Adrenal gland (tissue), 12 donors: ENCODE measurements around the gene SLC25A20. TPM values are rescaled to one million over a fixed set of nuclear protein-coding genes. Genes with fewer than 3 reads are reported as not detected.

ENCODE experiments used
- DNase-seq, 7 donors: peaks; one replicate each; pipeline ENCODE4 v3.0.0-alpha.2; 2019 to 2020
- H3K27ac ChIP-seq, 5 donors: fragments of 200-600 bp; sonication (generic) in 4 of 5; 1 replicate in 3 of 5; 2 replicates in 2 of 5; pipeline versions ENCODE4 v1.5.1 to v1.8.0; 2016 to 2020; ENCODE audit warnings: mild to moderate bottlenecking in 1 of 5
- H3K27me3 ChIP-seq: fragments of 200-600 bp; 2 replicates; pipeline ENCODE4 v1.8.0; 2021
- H3K36me3 ChIP-seq, 2 donors: fragments of 200-600 bp; replicated peaks in 1 of 2; 1 replicate in 1 of 2; 2 replicates in 1 of 2; pipeline versions ENCODE4 v1.5.1 to v1.8.0; 2018 to 2022
- H3K4me1 ChIP-seq, 2 donors: fragments of 200-600 bp; replicated peaks in 1 of 2; 1 replicate in 1 of 2; 2 replicates in 1 of 2; pipeline versions ENCODE4 v1.5.1 to v1.8.0; 2018 to 2021
- H3K4me3 ChIP-seq, 4 donors: fragments of 200-600 bp; sonication (generic) in 3 of 4; one replicate each; pipeline ENCODE4 v1.5.1; 2016 to 2018
- H3K9me3 ChIP-seq, 3 donors: fragments of 200-600 bp; sonication (generic) in 1 of 3; replicated peaks in 1 of 3; 1 replicate in 2 of 3; 2 replicates in 1 of 3; pipeline versions ENCODE4 v1.5.1 to v1.8.0; 2016 to 2021
- CTCF ChIP-seq, 6 experiments: fragments of 450-650 bp in 4 of 6; fragments of 200-600 bp in 2 of 6; sonication (generic) in 1 of 6; IDR thresholded peaks; 1 replicate in 5 of 6; 2 replicates in 1 of 6; pipeline versions ENCODE4 v1.5.1 to v1.8.0; 2016 to 2021; ENCODE audit warnings: antibody characterized with exemption in 6 of 6, mild to moderate bottlenecking in 2 of 6, moderate library complexity in 1 of 6
- POLR2A ChIP-seq, 2 donors: fragments of 450-650 bp; IDR thresholded peaks; one replicate each; pipeline ENCODE4 v1.6.1; 2017; ENCODE audit warnings: antibody characterized with exemption in 2 of 2, mild to moderate bottlenecking in 2 of 2, moderate library complexity in 1 of 2
- WGBS, 4 donors: extraction: QIAGEN DNeasy Blood & Tissue Kit in 2 of 4; methylation state at CpG; one replicate each; pipeline versions ENCODE4 v1.1.5 to v1.1.7; 2013 to 2017; 5-methylcytosine and 5-hydroxymethylcytosine counted together
- intact Hi-C, 2 donors: fragments of 100-400 bp; cut with DNase I; formaldehyde crosslinking; loops; one replicate each; pipeline versions ENCODE4 v1.14.1 to v1.15.0; 2022 to 2023
- polyA plus RNA-seq, 3 donors: library from polyadenylated mRNA; stranded (reverse); fragments of 200-250 nt in 2 of 3; fragments of 350-450 nt in 1 of 3; fragmentation: Illumina TruSeq in 1 of 3; extraction: RNeasy Lipid Tissue Mini Kit (QIAGEN cat#74804) in 1 of 3; gene quantifications; one replicate each; pipeline ENCODE4 v1.2.3, GENCODE V29; 2013 to 2014
- total RNA-seq, 9 donors: library from RNA; depleted of rRNA in 4 of 9; stranded (reverse); fragments of >200 nt in 4 of 9; fragments of 120-200 nt in 1 of 9; fragmentation: NEBNext Ultra II Directional in 1 of 9; extraction: Animal tissue kit (Norgen Biotek cat#: 25700) in 1 of 9; gene quantifications; one replicate each; pipeline versions ENCODE4 v1.1.0 to v1.2.4, GENCODE V29; 2013 to 2023
- donor health status: healthy with polysubstance abuse.
- donor health status: Bipolar disorder and iron deficiency.
- donor health status: DM: yes; HTN: yes; CAD: no.
- donor health status: DM: no; HTN: no; CAD: no.
- donor health status: DM: no; HTN: no; CAD: no.
- donor health status: DM: yes; HTN: yes; CAD: no.

Gene SLC25A20
- total and polyA plus RNA-seq, 12 donors = 15.5 to 70.6 (median 49.1) TPM

- Histone ChIP-seq H3K36me3 (peaks cover 0 to 18% of the 10 kb centered on the region in 2 donors), H3K9me3 (no peaks in the 10 kb centered on the region), H3K4me1 (no peaks in the 10 kb centered on the region), H3K27me3 (no peaks in the 10 kb centered on the region), H3K27ac (no peak overlapping the region), H3K4me3 (no peak overlapping the region)
- WGBS, 4 donors = 84 to 89% (median 85%) methylated on average over 6 of the region's 6 CpGs
- intact Hi-C loops = no loop called here
- TF ChIP-seq POLR2A (IDR thresholded peaks at IDR 0.05) = no peak
- TF ChIP-seq CTCF (IDR thresholded peaks at IDR 0.05) = no peak
- DNase-seq = no peak
Observed at GRCh38 chr3:48879307-48879993, 19.2 kb downstream of the SLC25A20 start.

- Histone ChIP-seq H3K4me1 (no peaks in the 10 kb centered on the region), H3K9me3 (no peaks in the 10 kb centered on the region), H3K27ac (no peak overlapping the region), H3K36me3 (peaks cover 0 to 13% of the 10 kb centered on the region in 2 donors), H3K27me3 (no peaks in the 10 kb centered on the region), H3K4me3 (no peak overlapping the region)
- no peak for DNase-seq
- WGBS, 4 donors = 80 to 89% (median 87%) methylated on average over 8 of the region's 8 CpGs
- TF ChIP-seq POLR2A (IDR thresholded peaks at IDR 0.05) (no peak), CTCF (IDR thresholded peaks at IDR 0.05) (no peak)
- intact Hi-C loops = no loop called here
Observed at GRCh38 chr3:48877671-48878070, 21.0 kb downstream of the SLC25A20 start.

DNA sequence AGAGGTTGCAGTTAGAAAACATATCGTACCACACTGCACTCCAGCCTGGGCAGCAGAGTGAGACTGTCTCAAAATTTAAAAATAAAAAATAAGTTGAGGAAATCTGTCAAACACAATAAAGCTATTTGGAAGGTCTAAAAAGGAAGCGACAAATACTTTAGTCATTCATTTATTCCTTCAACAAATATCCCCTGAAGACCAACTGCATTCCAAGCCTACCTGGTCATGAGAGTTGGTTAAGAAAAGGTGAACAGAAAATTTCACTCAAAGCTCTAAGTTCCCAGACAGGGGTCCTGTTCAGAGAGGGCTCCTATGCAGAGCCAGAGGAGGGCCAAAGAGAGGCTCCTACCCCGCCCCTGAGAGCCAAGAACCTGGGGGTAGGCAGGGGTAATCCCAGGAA is 35.6 kb downstream of the SLC25A20 start:
- no peaks in the 10 kb centered on the region for H3K9me3 ChIP-seq
- no peak overlapping the region for H3K4me3 ChIP-seq
- H3K4me1 ChIP-seq = no peaks in the 10 kb centered on the region
- no peak overlapping the region for H3K27ac ChIP-seq
- no peak for TF ChIP-seq CTCF (IDR thresholded peaks at IDR 0.05)
- TF ChIP-seq POLR2A (IDR thresholded peaks at IDR 0.05) = no peak
- H3K36me3 ChIP-seq = peaks cover 0 to 30% of the 10 kb centered on the region in 2 donors
- no peak for DNase-seq
- intact Hi-C loops = no loop called here
- H3K27me3 ChIP-seq = no peaks in the 10 kb centered on the region
- 95 to 99% (median 98%) methylated on average over 3 of the region's 3 CpGs for WGBS, 4 donors

GRCh38 chr3:48859206-48859605 is 39.5 kb downstream of the SLC25A20 start:
- intact Hi-C loops = no loop called here

More at GRCh38 chr3:48859206-48859605, 39.5 kb downstream of the SLC25A20 start:
- 78 to 84% (median 80%) methylated on average over 2 of the region's 2 CpGs for WGBS, 4 donors
- peaks cover 0 to 35% of the 10 kb centered on the region in 2 donors for H3K36me3 ChIP-seq
- no peak for TF ChIP-seq POLR2A (IDR thresholded peaks at IDR 0.05)
- TF ChIP-seq CTCF (IDR thresholded peaks at IDR 0.05) = no peak
- no peaks in the 10 kb centered on the region for H3K27me3 ChIP-seq
- no peak overlapping the region for H3K4me3 ChIP-seq
- H3K9me3 ChIP-seq = no peaks in the 10 kb centered on the region
- no peaks in the 10 kb centered on the region for H3K4me1 ChIP-seq
- DNase-seq = no peak
- no peak overlapping the region for H3K27ac ChIP-seq
